HepG2 (cell line): ENCODE measurements around the gene PRR14. TPM values are rescaled to one million over a fixed set of nuclear protein-coding genes. Genes with fewer than 3 reads are reported as not detected.

Experiments
- ARID2 ChIP-seq: sonication (generic); formaldehyde crosslinking; IDR thresholded peaks from 2 replicates; pipeline ENCODE4 v1.8.1; 2022; ENCODE audit warnings: mild to moderate bottlenecking, missing genetic modification reagents, borderline replicate concordance
- DBP ChIP-seq: sonication (generic); formaldehyde crosslinking; IDR thresholded peaks from 2 replicates; pipeline ENCODE4 v1.4.0; 2020; ENCODE audit warnings: missing genetic modification reagents; ENCODE audit errors: not compliant biosample characterization
- ESRRA ChIP-seq: sonication (generic); formaldehyde crosslinking; IDR thresholded peaks from 2 replicates; pipeline ENCODE4 v1.5.1; 2020; ENCODE audit warnings: mild to moderate bottlenecking, low read depth, missing genetic modification reagents
- KDM6A ChIP-seq: IDR thresholded peaks from 2 replicates; pipeline ENCODE4 v1.6.1; 2016; ENCODE audit warnings: low read depth
- MLXIP ChIP-seq: sonication (generic); formaldehyde crosslinking; IDR thresholded peaks from 2 replicates; pipeline ENCODE4 v1.9.0; 2021; ENCODE audit warnings: missing genetic modification reagents, borderline replicate concordance
- PAX8 ChIP-seq: sonication (generic); formaldehyde crosslinking; IDR thresholded peaks from 2 replicates; pipeline ENCODE4 v1.8.0; 2022; ENCODE audit warnings: mild to moderate bottlenecking, missing genetic modification reagents, borderline replicate concordance
- SALL2 ChIP-seq: sonication (generic); formaldehyde crosslinking; IDR thresholded peaks from 2 replicates; pipeline ENCODE4 v1.8.1; 2023; ENCODE audit warnings: mild to moderate bottlenecking, missing genetic modification reagents, inconsistent platforms
- SNAPC2 ChIP-seq: sonication (generic); formaldehyde crosslinking; IDR thresholded peaks from 2 replicates; pipeline ENCODE4 v1.8.1; 2022; ENCODE audit warnings: mild to moderate bottlenecking, missing genetic modification reagents
- TOPORS ChIP-seq: sonication (generic); formaldehyde crosslinking; IDR thresholded peaks from 2 replicates; pipeline ENCODE4 v1.8.0; 2023; ENCODE audit warnings: mild to moderate bottlenecking, missing genetic modification reagents
- ZNF354B ChIP-seq: sonication (generic); formaldehyde crosslinking; IDR thresholded peaks from 2 replicates; pipeline ENCODE4 v1.8.0; 2022; ENCODE audit warnings: mild to moderate bottlenecking, missing genetic modification reagents
- ZNF557 ChIP-seq: sonication (generic); formaldehyde crosslinking; IDR thresholded peaks from 2 replicates; pipeline ENCODE4 v1.4.0; 2020; ENCODE audit warnings: missing genetic modification reagents
- ZSCAN30 ChIP-seq: sonication (generic); formaldehyde crosslinking; IDR thresholded peaks from 2 replicates; pipeline ENCODE4 v1.5.0; 2020; ENCODE audit warnings: mild to moderate bottlenecking, missing genetic modification reagents
- polyA plus RNA-seq, 8 experiments: library from polyadenylated mRNA; depleted of rRNA in 3 of 8; stranded (reverse) in 7 of 8; unstranded in 1 of 8; fragments of >200 nt; fragmentation: Illumina TruSeq in 4 of 8; extraction: Trizol in 4 of 8; gene quantifications; 2 replicates each; pipeline versions ENCODE4 v1.2.1 to v1.2.3, GENCODE V29; 2011 to 2016; ENCODE audit warnings: low read depth in 4 of 8, missing spikeins in 1 of 8, mixed read lengths in 1 of 8; ENCODE audit not compliant: insufficient read depth in 1 of 8
- total RNA-seq, 5 experiments: library from RNA; depleted of rRNA; stranded (reverse); fragments of >200 nt; fragmentation: Illumina TruSeq; extraction: Trizol; gene quantifications; 2 replicates each; pipeline ENCODE4 v1.2.3, GENCODE V29; 2016; ENCODE audit warnings: low read depth in 1 of 5
- TF ChIP-seq, protein P1 (sequence below): sonication (generic); formaldehyde crosslinking; IDR thresholded peaks from 2 replicates; pipeline ENCODE4 v1.4.0; 2020; ENCODE audit warnings: missing genetic modification reagents
- TF ChIP-seq, protein P2 (sequence below), 2 experiments: sonication (generic) in 1 of 2; formaldehyde crosslinking in 1 of 2; IDR thresholded peaks; 2 replicates each; pipeline versions ENCODE4 v1.6.1 to v1.9.0; 2014 to 2022; ENCODE audit warnings: antibody characterized with exemption in 1 of 2, borderline replicate concordance in 1 of 2, inconsistent platforms in 1 of 2, low read depth in 1 of 2, missing genetic modification reagents in 1 of 2
- TF ChIP-seq, protein P3 (sequence below): sonication (generic); formaldehyde crosslinking; IDR thresholded peaks from 2 replicates; pipeline ENCODE4 v1.5.0; 2020; ENCODE audit warnings: missing genetic modification reagents

The PRR14 gene
- total and polyA plus RNA-seq, 2 of the 13 experiments (the other 11 are each of a cell fraction or from before 2014, with no cell fraction given): 8.4 to 11.0 TPM

DNA sequence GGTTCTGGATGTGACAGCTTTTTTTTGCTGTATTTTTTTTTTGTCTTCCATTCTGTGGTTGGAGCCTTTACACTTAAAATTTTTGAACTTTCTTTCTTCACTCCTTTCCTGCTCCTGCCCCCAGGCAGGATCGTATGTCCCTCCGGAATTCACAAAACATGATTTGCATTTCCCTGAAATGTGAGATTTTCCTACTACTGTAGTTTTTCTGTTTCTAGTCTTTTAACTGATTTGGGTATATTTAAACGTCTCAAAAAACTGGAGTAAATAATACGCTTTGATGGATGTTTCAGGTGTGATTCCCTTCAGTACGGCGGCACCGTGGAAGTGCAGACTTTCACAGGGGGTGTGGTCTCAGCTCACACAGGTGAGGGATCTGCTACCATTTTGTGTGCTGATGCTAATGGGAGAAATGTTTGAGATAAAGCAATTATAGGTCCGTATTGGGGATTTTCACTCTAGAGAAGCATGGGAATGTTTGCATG, 48.9 kb downstream of the PRR14 start (continued):
- TF ChIP-seq ESRRA (CRISPR knock-in tag) (no peak), ZNF557 (CRISPR knock-in tag) (0 out of 2 replicates have a peak, but pooled peaks have one; percentile 18), MLXIP (CRISPR knock-in tag) (0 out of 2 replicates have a peak, but pooled peaks have one; percentile 19), KDM6A (no peak), SNAPC2 (CRISPR knock-in tag) (0 out of 2 replicates have a peak, but pooled peaks have one; percentile 27), ZNF354B (CRISPR knock-in tag) (0 out of 2 replicates have a peak, but pooled peaks have one; percentile 44), ARID2 (peak; percentile 57; the same call in 1 of the 2 replicates), ZSCAN30 (0 out of 2 replicates have a peak, but pooled peaks have one; percentile 77), DBP (CRISPR knock-in tag) (peak; percentile 40), SALL2 (0 out of 2 replicates have a peak, but pooled peaks have one; percentile 17), TOPORS (CRISPR knock-in tag) (peak; percentile 10; the same call in 1 of the 2 replicates), PAX8 (CRISPR knock-in tag) (no peak)
- TF ChIP-seq, protein P1, sequence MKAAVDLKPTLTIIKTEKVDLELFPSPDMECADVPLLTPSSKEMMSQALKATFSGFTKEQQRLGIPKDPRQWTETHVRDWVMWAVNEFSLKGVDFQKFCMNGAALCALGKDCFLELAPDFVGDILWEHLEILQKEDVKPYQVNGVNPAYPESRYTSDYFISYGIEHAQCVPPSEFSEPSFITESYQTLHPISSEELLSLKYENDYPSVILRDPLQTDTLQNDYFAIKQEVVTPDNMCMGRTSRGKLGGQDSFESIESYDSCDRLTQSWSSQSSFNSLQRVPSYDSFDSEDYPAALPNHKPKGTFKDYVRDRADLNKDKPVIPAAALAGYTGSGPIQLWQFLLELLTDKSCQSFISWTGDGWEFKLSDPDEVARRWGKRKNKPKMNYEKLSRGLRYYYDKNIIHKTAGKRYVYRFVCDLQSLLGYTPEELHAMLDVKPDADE (CRISPR knock-in tag): 0 out of 2 replicates have a peak, but pooled peaks have one; percentile 40
- TF ChIP-seq, protein P2, sequence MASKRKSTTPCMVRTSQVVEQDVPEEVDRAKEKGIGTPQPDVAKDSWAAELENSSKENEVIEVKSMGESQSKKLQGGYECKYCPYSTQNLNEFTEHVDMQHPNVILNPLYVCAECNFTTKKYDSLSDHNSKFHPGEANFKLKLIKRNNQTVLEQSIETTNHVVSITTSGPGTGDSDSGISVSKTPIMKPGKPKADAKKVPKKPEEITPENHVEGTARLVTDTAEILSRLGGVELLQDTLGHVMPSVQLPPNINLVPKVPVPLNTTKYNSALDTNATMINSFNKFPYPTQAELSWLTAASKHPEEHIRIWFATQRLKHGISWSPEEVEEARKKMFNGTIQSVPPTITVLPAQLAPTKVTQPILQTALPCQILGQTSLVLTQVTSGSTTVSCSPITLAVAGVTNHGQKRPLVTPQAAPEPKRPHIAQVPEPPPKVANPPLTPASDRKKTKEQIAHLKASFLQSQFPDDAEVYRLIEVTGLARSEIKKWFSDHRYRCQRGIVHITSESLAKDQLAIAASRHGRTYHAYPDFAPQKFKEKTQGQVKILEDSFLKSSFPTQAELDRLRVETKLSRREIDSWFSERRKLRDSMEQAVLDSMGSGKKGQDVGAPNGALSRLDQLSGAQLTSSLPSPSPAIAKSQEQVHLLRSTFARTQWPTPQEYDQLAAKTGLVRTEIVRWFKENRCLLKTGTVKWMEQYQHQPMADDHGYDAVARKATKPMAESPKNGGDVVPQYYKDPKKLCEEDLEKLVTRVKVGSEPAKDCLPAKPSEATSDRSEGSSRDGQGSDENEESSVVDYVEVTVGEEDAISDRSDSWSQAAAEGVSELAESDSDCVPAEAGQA (IDR thresholded peaks at IDR 0.05; ENCODE audit: low read depth): no peak
- TF ChIP-seq, protein P2 (CRISPR knock-in tag; IDR thresholded peaks at IDR 0.05; ENCODE audit: borderline replicate concordance): peak; percentile 42; the same call in 1 of the 2 replicates
- TF ChIP-seq, protein P3, sequence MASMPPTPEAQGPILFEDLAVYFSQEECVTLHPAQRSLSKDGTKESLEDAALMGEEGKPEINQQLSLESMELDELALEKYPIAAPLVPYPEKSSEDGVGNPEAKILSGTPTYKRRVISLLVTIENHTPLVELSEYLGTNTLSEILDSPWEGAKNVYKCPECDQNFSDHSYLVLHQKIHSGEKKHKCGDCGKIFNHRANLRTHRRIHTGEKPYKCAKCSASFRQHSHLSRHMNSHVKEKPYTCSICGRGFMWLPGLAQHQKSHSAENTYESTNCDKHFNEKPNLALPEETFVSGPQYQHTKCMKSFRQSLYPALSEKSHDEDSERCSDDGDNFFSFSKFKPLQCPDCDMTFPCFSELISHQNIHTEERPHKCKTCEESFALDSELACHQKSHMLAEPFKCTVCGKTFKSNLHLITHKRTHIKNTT (CRISPR knock-in tag): no peak
- TF ChIP-seq, all 625 proteins: peak for 18
